Measurements from ENCODE around the gene TBC1D17.

GRCh38 chr19:49859682-49860335 lies 17.7 kb upstream of the TBC1D17 start:
- TF ChIP-seq TOX (CRISPR knock-in tag; IDR thresholded peaks at IDR 0.05; ENCODE audit: borderline replicate concordance) = no peak
- TF ChIP-seq CREB5 (CRISPR knock-in tag; IDR thresholded peaks at IDR 0.05; ENCODE audit: low read depth) = no peak
- no peak for TF ChIP-seq ZFP30 (CRISPR knock-in tag; IDR thresholded peaks at IDR 0.05)
- TF ChIP-seq TCF4 (CRISPR knock-in tag; IDR thresholded peaks at IDR 0.05; ENCODE audit: borderline replicate concordance) = no peak
- no peak for TF ChIP-seq ZC3H10 (CRISPR knock-in tag; IDR thresholded peaks at IDR 0.05)
- no peak for TF ChIP-seq RARB (CRISPR knock-in tag; IDR thresholded peaks at IDR 0.05)
- TF ChIP-seq TSHZ2 (CRISPR knock-in tag; IDR thresholded peaks at IDR 0.05) = no peak
- no peak for TF ChIP-seq ZNF8 (CRISPR knock-in tag; IDR thresholded peaks at IDR 0.05)

All from SK-N-SH treated with all-trans-retinoic acid at 6 μM for 48 hours (cell line).